ENCODE data around the gene LARP6.
"Not testable (repeated sequence)": the region's sequence is repeated elsewhere in the genome, so short reads cannot be mapped to it uniquely, and the experiment has no call there.

LARP6 gene

DNA sequence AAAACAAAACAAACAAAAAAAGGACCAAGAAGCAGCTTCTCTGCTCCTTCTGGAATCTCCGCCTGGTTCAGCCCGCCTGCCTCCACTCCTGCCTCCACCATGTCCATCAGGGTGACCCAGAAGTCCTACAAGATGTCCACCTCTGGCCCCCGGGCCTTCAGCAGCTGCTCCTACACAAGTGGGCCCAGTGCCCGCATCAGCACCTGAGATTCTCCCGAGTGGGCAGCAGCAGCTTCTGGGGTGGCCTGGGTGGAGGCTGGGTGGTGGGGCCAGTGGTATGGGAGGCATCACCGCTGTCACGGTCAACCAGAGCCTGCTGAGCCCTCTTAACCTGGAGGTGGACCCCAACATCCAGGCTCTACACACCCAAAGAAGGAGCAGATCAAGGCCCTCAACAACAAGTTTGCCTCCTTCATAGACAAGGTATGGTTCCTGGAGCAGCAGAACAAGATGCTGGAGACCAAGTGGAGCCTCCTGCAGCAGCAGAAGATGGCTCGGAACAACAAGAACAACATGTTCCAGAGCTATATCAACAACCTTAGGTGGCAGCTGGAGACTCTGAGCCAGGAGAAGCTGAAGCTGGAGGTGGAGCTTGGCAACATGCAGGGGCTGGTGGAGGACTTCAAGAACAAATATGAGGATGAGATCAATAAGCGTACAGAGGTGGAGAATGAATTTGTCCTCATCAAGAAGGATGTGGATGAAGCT, 4.8 kb upstream of the LARP6 start:
- DNase-seq = not testable (repeated sequence)

DNA sequence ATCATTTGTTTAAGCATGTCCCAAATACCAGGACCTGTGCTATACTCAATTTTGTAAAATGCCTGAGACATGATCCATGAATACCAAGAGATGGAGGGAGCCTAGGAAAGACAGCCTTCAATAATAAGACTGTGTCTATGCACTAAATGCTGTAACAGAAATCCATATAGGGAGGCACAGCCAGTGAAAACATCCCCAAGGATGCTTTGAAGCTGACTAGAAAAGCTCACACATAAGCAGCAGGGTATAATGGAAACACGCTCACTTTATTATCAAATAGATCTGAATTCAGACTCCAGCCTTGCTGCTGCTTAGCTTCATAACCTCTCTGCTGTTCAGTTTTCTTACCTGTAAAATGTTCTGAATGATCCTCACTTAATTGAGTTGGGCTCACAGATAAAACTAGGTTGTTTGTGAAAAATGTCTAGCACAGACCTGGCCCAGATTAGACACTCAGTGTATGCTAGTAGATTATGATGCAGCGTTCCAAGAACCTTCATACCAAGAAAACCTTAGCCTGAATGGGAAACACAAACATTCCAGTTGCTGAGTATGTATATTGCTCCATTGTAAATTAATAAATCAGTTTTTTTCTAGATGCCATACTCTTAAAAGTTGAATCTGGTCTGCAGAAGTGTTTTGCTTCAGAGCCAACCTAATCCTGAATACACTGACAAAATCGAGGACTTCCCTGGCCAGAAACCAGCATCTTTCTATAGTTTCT, 3.8 kb upstream of the LARP6 start:
- no peak for DNase-seq

DNA sequence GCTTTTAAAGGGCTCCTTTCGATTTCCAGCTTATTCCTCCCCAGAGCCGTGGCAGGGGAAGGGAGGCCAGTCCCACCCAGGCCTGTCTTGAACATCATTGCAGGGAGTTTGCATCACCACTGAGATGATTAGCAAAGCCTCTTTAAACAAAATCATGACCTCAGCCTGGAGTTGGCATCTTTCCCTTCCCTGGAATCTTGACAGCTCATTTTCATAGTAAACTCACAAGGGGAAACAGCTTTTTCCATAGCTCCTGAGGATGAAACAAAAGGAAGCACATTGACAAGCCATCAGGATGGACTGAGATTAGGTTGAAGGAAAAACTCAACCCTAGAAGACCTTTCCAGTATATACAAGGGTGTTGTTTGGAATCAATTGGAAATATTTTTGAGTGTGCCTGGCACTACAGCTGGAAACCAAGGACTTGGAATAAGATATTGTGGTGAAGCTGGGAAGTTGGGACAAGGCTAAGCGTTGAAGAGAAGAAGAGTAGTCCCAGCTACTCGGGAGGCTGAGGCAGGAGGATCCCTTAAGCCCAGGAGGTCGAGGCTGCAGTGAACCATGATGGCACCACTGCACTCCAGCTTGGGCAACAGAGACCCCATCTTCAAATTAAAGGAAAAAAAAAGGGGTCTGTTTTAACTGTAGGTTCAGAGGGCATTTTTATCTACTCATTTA, 3.1 kb upstream of the LARP6 start:
- no peak for DNase-seq

DNA sequence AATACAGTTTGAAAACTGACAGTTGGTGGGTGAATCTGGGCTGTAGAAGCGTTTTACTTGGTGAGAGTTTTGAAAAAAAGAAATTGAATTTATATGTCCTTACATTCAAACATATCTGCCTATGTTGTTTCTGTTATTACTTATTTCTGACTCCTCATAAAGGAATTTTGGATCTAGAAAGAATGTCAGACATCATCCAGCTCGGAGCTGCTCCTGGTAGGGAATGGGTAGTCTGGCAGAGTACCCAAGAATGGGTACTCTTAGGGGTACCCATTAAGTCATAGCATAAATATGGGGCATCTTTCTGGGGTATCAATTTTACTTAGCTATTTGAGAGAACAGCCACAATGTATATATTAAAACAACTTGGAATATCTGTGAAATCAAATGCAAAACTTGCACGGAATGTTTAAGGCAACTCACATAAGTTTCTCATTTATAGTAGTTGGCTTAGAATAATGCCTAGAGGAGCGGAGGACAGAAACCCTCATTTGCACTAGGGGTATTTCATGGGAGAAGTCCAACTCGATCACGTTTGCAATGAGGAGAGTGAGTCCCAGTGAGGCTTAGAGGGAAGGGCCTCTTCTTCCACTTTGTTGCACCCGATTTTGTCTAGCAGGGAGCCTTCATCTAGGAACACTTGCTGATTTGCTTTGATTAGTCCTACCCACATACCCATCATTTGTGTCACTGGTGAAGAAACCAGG, 2.4 kb upstream of the LARP6 start:
- no peak for DNase-seq

DNA sequence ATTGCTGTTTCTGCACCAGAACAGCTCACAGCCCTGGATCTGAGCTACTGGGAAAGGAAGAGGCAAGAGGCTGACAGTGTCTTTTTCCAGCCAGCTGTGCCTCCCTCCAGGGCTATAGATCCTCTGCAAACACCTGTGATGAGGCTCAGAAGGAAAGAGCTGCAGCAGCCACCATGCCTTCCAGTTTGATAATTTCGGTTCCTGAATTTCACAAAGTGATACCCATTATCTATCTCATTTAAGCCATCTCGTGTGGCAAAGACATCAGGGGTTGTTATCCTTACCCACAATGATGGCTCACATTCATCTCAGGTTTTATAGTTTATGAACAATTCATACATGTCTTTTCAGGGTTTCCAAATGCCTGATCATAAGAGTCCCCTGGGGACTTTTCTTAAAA, 1.8 kb upstream of the LARP6 start:
- no peak for DNase-seq

DNA sequence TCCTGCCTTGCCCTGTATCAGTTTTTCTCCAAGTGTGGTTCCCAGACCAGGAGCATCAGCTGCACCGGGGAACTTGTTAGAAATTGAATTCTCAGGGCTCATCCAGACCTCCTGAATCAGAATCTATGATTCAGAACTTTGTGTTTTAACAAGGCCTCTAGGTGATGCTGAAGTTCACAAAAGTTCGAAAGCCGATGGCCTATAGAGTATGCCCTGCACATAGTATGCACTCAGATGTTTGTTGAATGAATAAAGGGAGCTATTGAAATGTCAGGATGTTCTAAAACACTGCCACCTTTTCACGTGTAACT, 664 bp upstream of the LARP6 start:
- no peak for DNase-seq

DNA sequence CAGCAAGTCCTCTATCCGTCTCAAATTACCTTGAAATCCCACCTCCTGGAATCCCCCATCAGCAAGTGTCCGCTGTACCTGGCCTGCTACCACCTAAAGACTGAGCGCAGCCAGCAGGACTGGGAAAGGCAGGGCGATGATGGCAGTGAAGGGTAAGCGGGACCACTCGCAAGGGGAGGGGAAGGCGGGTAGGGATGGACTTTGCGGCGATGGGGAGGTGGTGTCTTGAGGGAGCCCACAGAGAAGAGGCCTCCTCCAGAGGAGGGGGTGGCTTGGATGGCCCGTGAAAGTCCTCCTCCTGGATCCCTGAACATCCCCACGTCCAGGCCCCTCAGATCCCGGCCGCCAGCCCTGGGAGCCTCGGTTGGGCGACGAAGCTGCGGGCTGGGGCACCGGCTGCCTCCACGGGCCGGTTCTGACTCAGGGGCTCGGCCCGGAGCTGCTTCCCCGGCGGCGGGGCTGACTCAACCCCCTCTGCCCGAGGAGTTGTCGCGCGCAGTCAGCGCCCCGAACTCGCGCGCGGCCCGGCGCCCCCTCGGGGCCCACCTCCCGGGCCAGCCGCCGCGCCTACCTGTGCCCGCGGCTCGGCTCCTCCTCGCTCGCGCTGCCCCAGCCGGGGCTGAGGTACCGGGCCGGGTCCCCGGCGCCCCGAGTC, 512 bp downstream of the LARP6 start:
- no peak for DNase-seq

DNA sequence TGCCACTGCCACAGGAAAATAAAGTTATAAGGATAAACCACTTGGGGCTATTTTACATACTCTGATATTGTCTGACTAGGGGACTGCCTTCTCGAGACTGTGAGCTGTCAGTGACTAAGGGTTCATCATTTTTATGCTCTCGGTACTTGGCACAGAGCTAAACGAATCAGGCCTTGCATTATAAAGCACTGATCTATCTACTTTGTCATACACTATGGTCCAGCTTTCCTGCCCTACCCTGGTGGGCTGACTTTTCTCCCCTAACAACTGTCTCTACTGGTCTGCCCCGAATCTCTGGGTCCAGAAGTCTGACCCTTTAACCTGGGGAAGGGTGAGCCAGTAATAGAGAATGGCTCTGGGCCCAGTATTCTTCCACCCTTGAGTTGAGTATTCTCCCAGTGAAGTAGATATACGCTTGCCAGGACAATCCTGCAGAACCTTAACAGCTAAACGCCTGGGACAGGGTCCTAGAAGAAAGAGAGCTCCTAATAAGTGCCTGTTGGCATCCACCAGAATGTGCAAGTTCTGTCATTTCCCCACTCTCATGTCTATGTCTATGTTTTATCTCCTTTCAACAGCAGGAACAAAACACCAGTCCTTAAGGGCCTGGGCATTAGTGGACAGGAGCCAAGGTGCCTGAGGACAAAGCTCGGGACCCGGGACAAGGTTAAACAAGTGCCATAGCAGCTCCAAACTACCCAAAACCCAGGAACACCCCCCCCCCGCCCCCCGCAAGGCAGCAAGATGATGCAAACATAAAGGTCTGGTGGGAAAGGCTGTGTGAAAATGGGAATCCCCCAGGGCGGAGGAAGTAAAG, 1.2 kb downstream of the LARP6 start:
- no peak for DNase-seq

DNA sequence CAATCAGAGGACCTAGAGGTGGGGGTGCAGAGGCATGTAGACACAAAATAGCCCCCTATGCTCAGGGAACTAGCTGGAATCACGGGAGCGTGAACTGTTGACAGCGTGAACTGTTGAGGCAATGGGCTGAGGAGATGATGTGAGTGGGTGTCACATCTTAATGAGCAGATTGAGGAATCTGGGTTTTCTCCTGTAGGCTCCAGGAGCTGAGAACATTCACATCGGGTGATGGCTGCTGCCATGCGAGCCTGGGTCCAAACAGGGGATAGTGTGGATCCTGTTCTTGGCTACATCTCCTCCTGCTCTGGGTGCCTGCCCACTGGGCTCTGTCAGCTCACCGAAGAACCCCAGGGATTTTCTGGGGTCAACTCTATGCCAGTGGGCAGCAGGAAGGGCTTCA, 2.1 kb downstream of the LARP6 start:
- no peak for DNase-seq

DNA sequence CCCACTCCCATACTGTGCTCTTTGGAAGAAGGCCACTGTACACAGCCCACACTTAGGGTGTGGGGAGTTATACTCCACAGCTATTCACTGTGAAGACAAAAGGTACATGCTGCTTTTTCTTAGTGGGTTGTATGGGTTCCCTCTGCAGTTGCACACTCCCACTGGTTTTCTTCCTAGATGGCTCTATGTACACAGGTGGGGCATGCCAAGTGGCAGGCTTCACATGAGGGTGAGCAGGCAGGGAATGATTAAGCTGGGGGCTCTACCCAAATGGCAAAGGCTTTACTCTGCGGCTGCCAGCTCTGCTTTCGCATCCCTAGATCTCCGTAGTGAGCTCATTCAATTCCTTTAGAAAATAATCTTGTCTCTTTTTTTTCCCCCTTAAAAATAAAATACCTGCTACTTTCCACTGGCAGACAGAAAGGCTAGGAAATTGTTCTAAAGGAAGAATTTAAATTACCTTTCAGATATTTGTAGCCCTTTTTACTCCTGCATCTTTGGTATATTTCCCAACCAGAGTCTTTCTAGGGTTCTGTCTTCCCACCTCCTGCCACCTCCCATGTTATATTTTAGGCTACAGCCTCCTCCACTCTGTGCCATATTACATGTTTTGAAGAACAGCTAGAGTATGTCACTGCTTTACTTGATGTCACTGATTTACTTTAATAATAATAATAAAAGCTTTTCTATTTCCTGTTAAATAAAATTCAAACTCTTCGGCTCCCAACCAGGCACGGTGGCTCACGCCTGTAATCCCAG, 8.2 kb downstream of the LARP6 start:
- DNase-seq = no peak

DNA sequence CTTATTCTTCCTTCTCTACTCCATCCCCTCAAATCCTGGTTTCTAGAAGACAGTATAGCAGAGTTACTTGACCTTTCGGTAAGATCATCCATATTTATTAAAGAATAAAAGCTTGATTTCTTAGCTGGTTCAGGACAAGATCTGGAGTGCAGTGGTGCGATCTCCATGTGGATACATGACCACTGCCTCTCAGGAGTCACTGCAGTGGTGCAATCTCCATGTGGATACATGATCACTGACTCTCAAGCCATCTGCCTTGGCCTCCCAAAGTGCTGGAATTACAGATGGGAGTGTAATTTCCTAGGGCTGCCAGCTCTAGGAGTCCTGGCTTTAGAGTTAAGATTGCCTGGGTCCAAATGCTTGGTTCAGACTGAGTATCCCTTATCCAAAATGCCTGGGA, 16.5 kb downstream of the LARP6 start:
- DNase-seq = no peak

DNA sequence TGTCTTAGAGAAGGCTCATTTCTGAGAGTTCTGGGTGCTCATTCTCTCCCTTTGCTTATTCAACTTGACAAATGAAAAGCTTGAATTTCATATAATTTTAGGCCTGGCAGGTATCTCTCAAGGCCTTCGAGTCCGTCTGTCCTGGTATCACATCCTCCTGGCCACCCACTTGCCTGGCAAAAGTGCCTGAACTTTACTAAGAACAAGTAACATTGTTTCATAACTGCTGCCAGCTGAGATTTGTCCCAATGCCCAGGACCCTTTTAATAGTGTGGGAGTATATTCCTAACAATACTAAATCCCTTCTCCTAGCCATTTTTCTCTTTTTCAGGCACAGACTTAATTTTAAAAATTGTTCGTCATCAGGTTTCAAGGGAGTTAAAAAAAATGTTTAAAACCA, 18.1 kb downstream of the LARP6 start:
- no peak for DNase-seq

DNA sequence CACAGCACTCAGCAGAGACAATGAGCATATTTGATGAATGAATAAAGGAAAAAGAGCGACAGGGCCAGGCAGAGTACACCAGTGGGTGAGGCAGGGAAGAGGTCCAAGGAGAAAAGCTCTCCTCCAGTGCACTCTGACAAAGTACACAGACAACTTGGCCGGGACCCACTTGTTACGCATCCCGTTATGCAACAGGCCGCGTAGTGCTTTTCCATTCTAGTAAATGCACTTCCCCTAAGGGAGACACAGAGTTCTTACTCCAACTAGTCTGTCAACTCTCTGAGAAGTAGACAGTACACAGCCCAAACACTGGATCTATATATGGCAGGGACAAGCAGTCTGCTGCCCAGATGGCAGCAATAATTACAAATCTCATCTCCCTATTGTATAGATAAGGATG, 18.5 kb downstream of the LARP6 start:
- DNase-seq = no peak

DNA sequence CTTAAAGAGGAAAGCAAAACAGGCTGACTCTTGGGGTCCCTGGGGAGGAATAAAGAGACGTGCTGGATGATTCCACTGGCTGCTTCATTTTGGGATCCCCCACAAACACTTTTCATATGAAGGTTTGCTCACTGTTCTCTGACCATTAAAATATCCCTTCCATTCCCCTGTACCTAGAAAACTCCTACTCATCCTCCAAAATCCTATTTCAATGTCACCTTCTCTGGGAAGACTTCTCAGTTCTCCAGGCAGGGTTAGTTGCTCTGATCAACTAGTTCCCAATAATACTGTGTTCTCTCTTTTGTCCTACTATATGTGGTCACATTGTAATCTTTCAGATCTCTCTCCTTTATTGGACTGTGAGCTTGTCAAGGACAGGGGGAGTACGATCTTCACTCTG, 19.0 kb downstream of the LARP6 start:
- no peak for DNase-seq

DNA sequence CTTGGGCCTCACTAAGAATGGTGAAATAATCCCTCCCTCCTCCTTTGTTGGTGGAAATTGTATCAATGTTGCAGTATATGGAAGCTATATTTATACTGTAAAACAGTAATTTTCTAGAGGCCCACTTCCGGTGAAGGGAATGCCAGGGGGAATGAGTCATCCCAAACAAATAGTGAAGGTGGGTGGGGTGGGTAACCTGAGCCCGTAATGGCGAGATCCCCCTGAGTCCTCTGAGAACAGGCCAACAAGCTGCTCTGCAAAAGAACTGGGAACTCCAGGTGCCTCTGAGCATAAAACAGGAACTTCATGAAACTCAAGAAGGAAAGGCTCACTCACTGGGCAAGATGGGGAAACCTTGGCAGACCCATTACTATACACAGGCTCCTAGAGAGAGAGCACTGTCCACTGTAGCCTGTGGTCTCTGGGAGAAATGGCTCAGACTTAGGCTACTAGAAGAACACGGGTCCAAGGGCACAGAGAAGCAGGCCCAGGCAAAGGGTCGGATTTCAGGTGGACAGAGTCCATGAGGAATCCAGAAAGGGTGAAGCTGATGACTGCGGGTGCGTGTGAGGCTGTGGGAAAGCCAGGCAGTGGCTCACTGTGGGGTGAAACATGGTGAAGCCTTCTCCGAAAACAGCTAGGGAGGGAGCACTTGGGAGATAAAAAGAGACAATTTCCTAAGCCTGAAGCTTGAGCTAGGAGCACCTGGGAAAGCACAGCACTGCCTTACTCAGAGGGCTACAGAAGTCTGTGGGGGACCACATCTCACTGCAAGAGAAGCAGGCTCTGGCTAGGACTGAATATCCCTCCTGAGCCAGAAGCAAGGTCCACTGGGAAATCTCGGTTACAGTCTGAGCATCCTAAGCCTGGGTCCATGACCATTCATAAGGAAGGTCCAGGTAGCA, 19.8 kb downstream of the LARP6 start:
- DNase-seq = no peak

DNA sequence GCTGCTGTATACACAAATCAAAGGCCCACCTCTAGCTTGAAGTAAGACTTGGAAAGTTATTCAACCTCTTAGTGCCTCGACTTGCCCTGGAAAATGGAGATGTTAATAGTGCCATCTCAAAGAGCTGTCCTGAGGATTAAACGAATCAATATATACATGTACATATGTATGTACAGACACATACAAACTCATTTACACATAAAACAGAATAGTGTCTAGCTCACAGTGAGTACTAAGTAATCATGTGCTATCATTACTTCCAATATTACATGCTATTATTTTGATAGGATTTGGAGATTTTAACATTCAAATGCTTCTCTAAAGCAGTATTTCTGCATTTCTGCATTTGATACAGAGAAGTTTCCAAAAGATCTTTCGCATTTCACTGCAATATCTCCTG, 20.5 kb downstream of the LARP6 start:
- no peak for DNase-seq

DNA sequence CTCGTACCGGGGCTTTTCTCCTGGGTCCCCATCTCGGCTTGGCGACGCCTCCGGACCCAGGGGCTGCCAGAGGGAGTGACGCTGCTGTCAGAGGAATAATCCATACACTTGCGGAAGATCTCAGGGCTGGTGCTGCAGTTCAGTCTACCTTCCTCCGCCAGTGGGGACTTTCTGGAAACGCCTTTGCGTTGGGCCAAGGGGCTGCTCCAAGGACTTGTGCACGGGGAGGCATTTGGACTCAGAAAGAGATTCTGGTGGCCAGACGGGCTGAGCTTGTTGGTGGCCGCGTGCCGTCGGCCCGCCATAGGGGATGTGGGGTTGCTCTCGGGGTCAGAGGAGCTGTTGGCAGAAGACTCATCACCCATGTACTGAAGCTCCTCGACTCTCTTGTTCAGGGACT, 21.8 kb downstream of the LARP6 start:
- no peak for DNase-seq

DNA sequence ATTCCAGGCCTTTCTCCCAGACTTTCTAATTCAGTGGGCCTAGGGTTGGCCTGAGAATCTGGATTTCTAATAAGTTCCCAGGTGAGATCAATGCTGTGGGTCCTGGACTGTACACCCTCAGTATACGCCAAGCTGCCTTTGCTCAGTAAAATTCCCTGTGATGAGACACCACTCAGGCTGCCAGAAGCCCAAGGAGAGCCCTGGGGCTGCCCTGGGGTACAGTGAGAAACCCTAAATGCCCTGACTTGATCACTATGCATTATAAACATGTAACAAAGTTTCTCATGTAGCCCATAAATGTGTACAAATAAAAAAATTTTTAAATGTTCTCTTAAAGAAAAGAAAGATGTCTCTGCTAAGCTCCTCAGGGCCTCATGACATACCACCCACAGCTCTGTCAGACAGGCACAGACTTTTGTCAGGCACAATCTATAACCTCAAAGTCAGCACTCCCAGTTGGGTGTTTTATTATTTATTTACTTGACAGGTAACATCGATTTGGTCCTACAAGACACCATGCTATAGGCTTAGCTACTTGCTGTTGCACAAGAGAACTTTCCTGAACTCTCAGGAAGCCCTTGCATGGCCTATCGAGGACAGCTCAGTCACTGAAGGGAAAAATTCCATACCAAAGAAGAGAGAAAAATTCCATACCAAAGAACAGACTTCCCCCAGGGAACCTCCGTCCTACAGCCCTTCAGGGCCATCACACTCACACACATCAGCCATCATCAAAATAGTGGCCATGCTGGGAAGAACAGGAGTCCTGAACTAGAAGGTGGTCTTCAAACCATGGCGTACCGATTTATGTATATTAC, 22.7 kb downstream of the LARP6 start:
- DNase-seq = no peak

DNA sequence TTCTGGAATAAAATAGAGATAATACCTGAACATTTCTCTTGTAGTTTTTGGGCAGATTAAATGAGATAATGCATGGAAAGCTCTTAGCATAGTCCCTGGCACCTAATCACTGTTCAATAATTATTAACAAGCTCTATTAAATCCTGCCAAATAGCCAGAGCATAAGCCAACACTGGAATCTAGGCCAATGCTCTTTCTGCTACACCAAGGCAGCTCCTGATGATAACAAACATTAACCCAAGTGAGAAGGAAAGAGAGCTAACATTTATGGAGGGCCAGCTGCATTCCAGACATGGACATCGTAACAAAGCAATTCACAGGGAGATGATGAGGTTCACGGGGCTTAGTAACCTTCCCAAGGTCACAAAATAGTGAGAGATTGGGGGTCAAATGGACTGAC, 23.3 kb downstream of the LARP6 start:
- no peak for DNase-seq
